Measurements from ENCODE around the gene RFPL4AL1.
"Not testable (repeated sequence)": the region's sequence is repeated elsewhere in the genome, so short reads cannot be mapped to it uniquely, and the experiment has no call there.

The RFPL4AL1 gene

GRCh38 chr19:55768818-55769217 lies at the start of gene RFPL4AL1:
Gene RFPL4AL1, plus strand, starts transcription at chr19:55769118. Its CDS starts 2,687 bp downstream, at chr19:55771805.
- in situ Hi-C loops (cut with HindIII; ENCODE audit: low sequenced_read_pairs); H3K4me3 ChIP-seq (ENCODE audit: low read depth, low read length); DNase-seq (ENCODE audit: low read depth): not testable (repeated sequence)

- TF ChIP-seq CTCF (IDR thresholded peaks at IDR 0.05; ENCODE audit: low read depth, low read length, missing control alignments) = no peak
- in situ Hi-C loops (cut with HindIII; ENCODE audit: low sequenced_read_pairs) = no loop called here
- no peak overlapping the region for H3K4me3 ChIP-seq (ENCODE audit: low read depth, low read length)
- DNase-seq (ENCODE audit: low read depth) = no peak
Observed at GRCh38 chr19:55720214-55720746, 48.6 kb upstream of the RFPL4AL1 start.

GRCh38 chr19:55720801-55721200 lies 48.1 kb upstream of the RFPL4AL1 start:
- DNase-seq (ENCODE audit: low read depth) = no peak
- H3K4me3 ChIP-seq (ENCODE audit: low read depth, low read length) = no peak overlapping the region
- in situ Hi-C loops (cut with HindIII; ENCODE audit: low sequenced_read_pairs) = no loop called here
- no peak for TF ChIP-seq CTCF (IDR thresholded peaks at IDR 0.05; ENCODE audit: low read depth, low read length, missing control alignments)

- no peak for TF ChIP-seq CTCF (IDR thresholded peaks at IDR 0.05; ENCODE audit: low read depth, low read length, missing control alignments)
Observed at GRCh38 chr19:55723491-55723890, 45.4 kb upstream of the RFPL4AL1 start.

GRCh38 chr19:55730378-55730777 lies 38.5 kb upstream of the RFPL4AL1 start:
- not testable (repeated sequence) for DNase-seq (ENCODE audit: low read depth)

More at GRCh38 chr19:55723491-55723890, 45.4 kb upstream of the RFPL4AL1 start:
- in situ Hi-C loops (cut with HindIII; ENCODE audit: low sequenced_read_pairs) = no loop called here
- DNase-seq (ENCODE audit: low read depth) = no peak
- H3K4me3 ChIP-seq (ENCODE audit: low read depth, low read length) = no peak overlapping the region

GRCh38 chr19:55738302-55738701 lies 30.6 kb upstream of the RFPL4AL1 start, which contains the start of gene NLRP9:
Gene NLRP9, minus strand, starts transcription at chr19:55738402. Its CDS starts 28 bp downstream, at chr19:55738374.
- TF ChIP-seq CTCF (IDR thresholded peaks at IDR 0.05; ENCODE audit: low read depth, low read length, missing control alignments) = no peak

More at GRCh38 chr19:55730378-55730777, 38.5 kb upstream of the RFPL4AL1 start:
- H3K4me3 ChIP-seq (ENCODE audit: low read depth, low read length); in situ Hi-C loops (cut with HindIII; ENCODE audit: low sequenced_read_pairs): not testable (repeated sequence)

GRCh38 chr19:55750715-55751114 lies 18.2 kb upstream of the RFPL4AL1 start:
- no peak for TF ChIP-seq CTCF (IDR thresholded peaks at IDR 0.05; ENCODE audit: low read depth, low read length, missing control alignments)
- no peak overlapping the region for H3K4me3 ChIP-seq (ENCODE audit: low read depth, low read length)
- in situ Hi-C loops (cut with HindIII; ENCODE audit: low sequenced_read_pairs) = no loop called here
- DNase-seq (ENCODE audit: low read depth) = no peak

More at GRCh38 chr19:55738302-55738701, 30.6 kb upstream of the RFPL4AL1 start, which contains the start of gene NLRP9:
- H3K4me3 ChIP-seq (ENCODE audit: low read depth, low read length) = no peak within 1 kb of the TSS
- no peak for DNase-seq (ENCODE audit: low read depth)
- in situ Hi-C loops (cut with HindIII; ENCODE audit: low sequenced_read_pairs) = no loop called here
